ENCODE measurements around the gene APC. TPM values are rescaled to one million over a fixed set of nuclear protein-coding genes. Genes with fewer than 3 reads are reported as not detected.

The APC gene
- total and polyA plus RNA-seq, 2 donors (not counting 3 experiments of a cell fraction or from before 2014, with no cell fraction given): 11.2 to 39.6 TPM

GRCh38 chr5:112820246-112820645 is 82.6 kb downstream of the APC start:
- ChIA-PET POLR2A (no interaction called here), CTCF (no interaction called here)
- H3K4me1 ChIP-seq (ENCODE audit: control insufficient read depth, extremely low read depth, insufficient read depth, low read length): no peaks in the 10 kb centered on the region

GRCh38 chr5:112822456-112822855 is 84.8 kb downstream of the APC start:
- POLR2A ChIA-PET: no interaction called here
- Histone ChIP-seq H3K9me3 (replicated peaks; ENCODE audit: control insufficient read depth, insufficient read depth, low read length) (no peaks in the 10 kb centered on the region), H2AFZ (ENCODE audit: low read depth, low read length) (no peak overlapping the region), H3K27me3 (ENCODE audit: control insufficient read depth in 2 of 2, insufficient read depth in 2 of 2, low read length in 2 of 2) (no peaks in the 10 kb centered on the region), H3K9ac (replicated peaks; ENCODE audit: extremely low read depth, insufficient read depth, low read length) (no peak overlapping the region), H4K20me1 (replicated peaks; ENCODE audit: control insufficient read depth, extremely low read depth, insufficient read depth, low read length) (no peaks in the 10 kb centered on the region), H3K79me2 (ENCODE audit: control insufficient read depth, insufficient read depth, low read length) (no peaks in the 10 kb centered on the region), H3K27ac (ENCODE audit: insufficient read depth, low read depth, low read length) (no peak overlapping the region), H3K4me2 (ENCODE audit: insufficient read depth, low read length) (no peak overlapping the region), H3K36me3 (ENCODE audit: control insufficient read depth in 2 of 2, extremely low read depth in 1 of 2, insufficient read depth in 2 of 2, low read length in 2 of 2) (peaks cover 7 to 13% of the 10 kb centered on the region in 2 experiments), H3K4me3 (replicated peaks in 1 of 3; ENCODE audit: insufficient read depth in 1 of 3, low read depth in 1 of 3, low read length in 3 of 3) (no peak overlapping the region), H3K9me1 (replicated peaks; ENCODE audit: control insufficient read depth, extremely low read depth, insufficient read depth, low read length) (peaks cover 2% of the 10 kb centered on the region), H3K4me1 (ENCODE audit: control insufficient read depth, extremely low read depth, insufficient read depth, low read length) (no peaks in the 10 kb centered on the region)
- no TSS peak for BruUV-seq (replicated peaks)
- no peak for TF ChIP-seq POLR2AphosphoS5 (IDR thresholded peaks at IDR 0.05; ENCODE audit: insufficient read depth, low read depth, low read length)
- TF ChIP-seq CTCF (IDR thresholded peaks at IDR 0.05; ENCODE audit: extremely low read depth in 1 of 2, insufficient read depth in 1 of 2, low read depth in 1 of 2, low read length in 2 of 2): no peak
- TF ChIP-seq MAX (IDR thresholded peaks at IDR 0.05; ENCODE audit: insufficient read depth, insufficient read length): no peak
- no peak for TF ChIP-seq POLR2A (IDR thresholded peaks at IDR 0.05; ENCODE audit: low read depth, low read length)
- no peak for TF ChIP-seq MYC (IDR thresholded peaks at IDR 0.05; ENCODE audit: low read depth, low read length)
- TF ChIP-seq GATA2 (IDR thresholded peaks at IDR 0.05; ENCODE audit: insufficient read depth, insufficient read length, low read depth, low read length): no peak
- no peak for TF ChIP-seq EZH2 (IDR thresholded peaks at IDR 0.05; ENCODE audit: borderline replicate concordance, low read depth, low read length, severe bottlenecking)
- no peak for TF ChIP-seq JUN (IDR thresholded peaks at IDR 0.05; ENCODE audit: borderline replicate concordance, insufficient read depth, insufficient read length, low read depth)
- TF ChIP-seq FOS (IDR thresholded peaks at IDR 0.05; ENCODE audit: borderline replicate concordance, insufficient read depth, low read length): no peak
- dilution Hi-C loops (cut with MboI; ENCODE audit: extremely low pct_ligation_motif_present, low sequenced_read_pairs) (no loop called here), intact Hi-C loops (cut with micrococcal nuclease) (no loop called here)
- DNase-seq (ENCODE audit: low read depth, low spot score) (no peak), FAIRE-seq (no peak)
- CTCF ChIA-PET: interaction anchor here (2.0 kb wide), 1 partner anchor 26 kb away, joined by 7 read pairs; no protein-coding TSS in a partner anchor

More at GRCh38 chr5:112820246-112820645, 82.6 kb downstream of the APC start:
- Histone ChIP-seq H3K4me3 (replicated peaks in 1 of 3; ENCODE audit: insufficient read depth in 1 of 3, low read depth in 1 of 3, low read length in 3 of 3) (no peak overlapping the region), H3K9me1 (replicated peaks; ENCODE audit: control insufficient read depth, extremely low read depth, insufficient read depth, low read length) (peaks cover 2% of the 10 kb centered on the region), H3K9ac (replicated peaks; ENCODE audit: extremely low read depth, insufficient read depth, low read length) (no peak overlapping the region), H3K27me3 (ENCODE audit: control insufficient read depth in 2 of 2, insufficient read depth in 2 of 2, low read length in 2 of 2) (no peaks in the 10 kb centered on the region), H3K27ac (ENCODE audit: insufficient read depth, low read depth, low read length) (no peak overlapping the region), H2AFZ (ENCODE audit: low read depth, low read length) (no peak overlapping the region), H3K4me2 (ENCODE audit: insufficient read depth, low read length) (no peak overlapping the region), H3K9me3 (replicated peaks; ENCODE audit: control insufficient read depth, insufficient read depth, low read length) (no peaks in the 10 kb centered on the region), H3K36me3 (ENCODE audit: control insufficient read depth in 2 of 2, extremely low read depth in 1 of 2, insufficient read depth in 2 of 2, low read length in 2 of 2) (peaks cover 7 to 10% of the 10 kb centered on the region in 2 experiments), H4K20me1 (replicated peaks; ENCODE audit: control insufficient read depth, extremely low read depth, insufficient read depth, low read length) (no peaks in the 10 kb centered on the region), H3K79me2 (ENCODE audit: control insufficient read depth, insufficient read depth, low read length) (no peaks in the 10 kb centered on the region)
- dilution Hi-C loops (cut with MboI; ENCODE audit: extremely low pct_ligation_motif_present, low sequenced_read_pairs): no loop called here
- FAIRE-seq: no peak
- BruUV-seq (replicated peaks): no TSS peak
- no peak for DNase-seq (ENCODE audit: low read depth, low spot score)
- intact Hi-C loops (cut with micrococcal nuclease): no loop called here
- TF ChIP-seq POLR2AphosphoS5 (IDR thresholded peaks at IDR 0.05; ENCODE audit: insufficient read depth, low read depth, low read length) (no peak), FOS (IDR thresholded peaks at IDR 0.05; ENCODE audit: borderline replicate concordance, insufficient read depth, low read length) (no peak), POLR2A (IDR thresholded peaks at IDR 0.05; ENCODE audit: low read depth, low read length) (no peak), EZH2 (IDR thresholded peaks at IDR 0.05; ENCODE audit: borderline replicate concordance, low read depth, low read length, severe bottlenecking) (no peak), JUN (IDR thresholded peaks at IDR 0.05; ENCODE audit: borderline replicate concordance, insufficient read depth, insufficient read length, low read depth) (no peak), MAX (IDR thresholded peaks at IDR 0.05; ENCODE audit: insufficient read depth, insufficient read length) (no peak), GATA2 (IDR thresholded peaks at IDR 0.05; ENCODE audit: insufficient read depth, insufficient read length, low read depth, low read length) (no peak)

Data from endothelial cell of umbilical vein (primary cell).